Left ventricle myocardium inferior (tissue), 1 donor: ENCODE measurements around the gene NDUFS7. TPM values are rescaled to one million over a fixed set of nuclear protein-coding genes. Genes with fewer than 3 reads are reported as not detected.
A peak's percentile ranks its signal among the peaks of the same experiment; 100 is the strongest.

Source experiments
- DNase-seq: peaks from one replicate; pipeline ENCODE4 v3.0.0-alpha.2; 2020
- H3K27ac ChIP-seq: fragments of 200-600 bp; replicated peaks from 2 replicates; pipeline ENCODE4 v1.8.0; 2021
- H3K27me3 ChIP-seq: fragments of 200-600 bp; 2 replicates; pipeline ENCODE4 v1.8.0; 2021; ENCODE audit warnings: low read depth
- H3K36me3 ChIP-seq: fragments of 200-600 bp; 2 replicates; pipeline ENCODE4 v1.8.0; 2021
- H3K4me1 ChIP-seq: fragments of 200-600 bp; 2 replicates; pipeline ENCODE4 v1.8.0; 2021
- H3K4me3 ChIP-seq: fragments of 200-600 bp; 2 replicates; pipeline ENCODE4 v1.8.0; 2021; ENCODE audit warnings: mild to moderate bottlenecking, moderate library complexity
- H3K9me3 ChIP-seq: fragments of 200-600 bp; replicated peaks from 2 replicates; pipeline ENCODE4 v1.8.0; 2021
- intact Hi-C: fragments of 100-400 bp; cut with micrococcal nuclease; formaldehyde crosslinking; loops from one replicate; pipeline ENCODE4 v1.11.0; 2022
- total RNA-seq: library from RNA; stranded (reverse); fragmentation: NEBNext Ultra II Directional; extraction: Animal tissue kit (Norgen Biotek cat#: 25700); gene quantifications from one replicate; pipeline ENCODE4 v1.2.1, GENCODE V29; 2021
- TF ChIP-seq, protein P1 (sequence below): fragments of 200-600 bp; IDR thresholded peaks from 2 replicates; pipeline ENCODE4 v1.8.0; 2021; ENCODE audit warnings: antibody characterized with exemption, mild to moderate bottlenecking, borderline replicate concordance
- donor health status: DM: no; HTN: yes; CAD: no; lungs with severe emphysema.

Gene NDUFS7
- total RNA-seq, 1 donor from 2014 or later, result 380 TPM

DNA sequence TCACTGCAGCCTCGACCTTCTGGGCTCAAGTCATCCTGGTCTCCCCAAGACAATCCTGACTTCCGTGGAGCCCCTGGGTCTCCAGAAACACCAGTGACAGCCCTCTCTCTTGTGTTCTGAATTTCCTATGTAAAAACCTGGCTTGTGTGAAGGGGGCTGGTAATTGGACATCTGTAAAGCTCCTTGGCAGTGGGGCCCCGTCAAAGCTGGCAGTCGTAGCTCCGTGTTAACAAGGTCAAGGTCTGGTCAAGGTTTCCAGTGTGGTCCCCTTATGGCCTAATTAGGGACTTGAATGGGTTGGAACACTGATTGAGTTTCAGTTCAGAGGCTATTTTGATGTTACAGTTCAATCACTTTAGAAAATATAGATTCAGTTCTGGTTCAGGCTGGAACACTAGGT, 32.8 kb upstream of the NDUFS7 start:
- no peak overlapping the region for H3K27ac ChIP-seq
- H3K27me3 ChIP-seq, result peaks cover 17% of the 10 kb centered on the region
- TF ChIP-seq, protein P1, sequence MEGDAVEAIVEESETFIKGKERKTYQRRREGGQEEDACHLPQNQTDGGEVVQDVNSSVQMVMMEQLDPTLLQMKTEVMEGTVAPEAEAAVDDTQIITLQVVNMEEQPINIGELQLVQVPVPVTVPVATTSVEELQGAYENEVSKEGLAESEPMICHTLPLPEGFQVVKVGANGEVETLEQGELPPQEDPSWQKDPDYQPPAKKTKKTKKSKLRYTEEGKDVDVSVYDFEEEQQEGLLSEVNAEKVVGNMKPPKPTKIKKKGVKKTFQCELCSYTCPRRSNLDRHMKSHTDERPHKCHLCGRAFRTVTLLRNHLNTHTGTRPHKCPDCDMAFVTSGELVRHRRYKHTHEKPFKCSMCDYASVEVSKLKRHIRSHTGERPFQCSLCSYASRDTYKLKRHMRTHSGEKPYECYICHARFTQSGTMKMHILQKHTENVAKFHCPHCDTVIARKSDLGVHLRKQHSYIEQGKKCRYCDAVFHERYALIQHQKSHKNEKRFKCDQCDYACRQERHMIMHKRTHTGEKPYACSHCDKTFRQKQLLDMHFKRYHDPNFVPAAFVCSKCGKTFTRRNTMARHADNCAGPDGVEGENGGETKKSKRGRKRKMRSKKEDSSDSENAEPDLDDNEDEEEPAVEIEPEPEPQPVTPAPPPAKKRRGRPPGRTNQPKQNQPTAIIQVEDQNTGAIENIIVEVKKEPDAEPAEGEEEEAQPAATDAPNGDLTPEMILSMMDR, result no peak
- no peak overlapping the region for H3K4me3 ChIP-seq
- intact Hi-C loops, result no loop called here
- no peaks in the 10 kb centered on the region for H3K9me3 ChIP-seq
- no peaks in the 10 kb centered on the region for H3K36me3 ChIP-seq
- no peak for DNase-seq
- peaks cover 18% of the 10 kb centered on the region for H3K4me1 ChIP-seq

DNA sequence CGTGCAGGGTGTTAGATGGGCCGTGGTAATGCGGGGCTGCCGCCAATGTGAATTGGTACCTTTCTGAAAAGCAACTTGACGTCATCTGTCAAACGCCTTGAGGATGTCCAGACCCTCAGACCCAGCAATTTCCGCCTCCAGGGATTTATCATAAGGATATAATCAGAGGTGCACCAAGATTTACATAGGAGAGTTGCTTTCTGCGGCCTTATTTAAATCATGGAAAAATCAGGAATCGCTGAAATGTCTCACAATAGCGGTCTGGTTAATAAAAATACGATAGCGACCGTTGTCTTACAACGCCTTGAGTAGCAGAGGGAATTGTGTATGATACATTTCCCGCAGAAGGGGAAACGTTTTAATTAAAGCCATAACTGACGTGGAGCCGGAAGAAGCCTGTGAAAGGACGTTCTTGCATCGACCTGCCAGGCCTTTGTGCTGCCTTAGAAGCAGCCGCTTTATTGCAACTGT, 32.3 kb upstream of the NDUFS7 start:
- TF ChIP-seq, protein P1, result no peak
- H3K4me3 ChIP-seq, result no peak overlapping the region
- H3K9me3 ChIP-seq, result no peaks in the 10 kb centered on the region
- DNase-seq, result no peak
- peaks cover 24% of the 10 kb centered on the region for H3K4me1 ChIP-seq
- intact Hi-C loops, result no loop called here
- peaks cover 17% of the 10 kb centered on the region for H3K27me3 ChIP-seq
- no peak overlapping the region for H3K27ac ChIP-seq
- H3K36me3 ChIP-seq, result no peaks in the 10 kb centered on the region

DNA sequence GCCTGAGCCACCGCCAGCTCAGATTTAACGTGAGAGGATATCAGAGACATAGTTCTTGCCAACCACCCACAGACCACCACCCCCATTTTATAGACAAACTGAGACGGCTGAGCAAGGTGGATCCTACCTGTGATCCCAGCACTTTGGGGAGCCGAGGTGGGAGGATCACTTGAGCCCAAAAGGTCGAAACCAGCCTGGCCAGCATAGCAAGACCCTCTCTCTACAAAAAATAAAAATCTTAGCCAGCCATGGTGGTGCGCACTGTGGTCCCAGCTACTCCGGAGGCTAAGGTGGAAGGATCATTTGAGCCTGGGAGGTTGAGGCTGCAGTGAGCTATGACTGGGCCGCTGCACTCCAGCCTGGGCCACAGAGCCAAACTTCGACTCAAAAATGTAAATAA, 30.6 kb upstream of the NDUFS7 start:
- Histone ChIP-seq H3K4me1 (peaks cover 28% of the 10 kb centered on the region), H3K27me3 (peaks cover 10% of the 10 kb centered on the region), H3K9me3 (no peaks in the 10 kb centered on the region), H3K36me3 (peaks cover 16% of the 10 kb centered on the region), H3K4me3 (no peak overlapping the region), H3K27ac (no peak overlapping the region)
- intact Hi-C loops, result no loop called here
- DNase-seq, result no peak
- TF ChIP-seq, protein P1, result no peak

DNA sequence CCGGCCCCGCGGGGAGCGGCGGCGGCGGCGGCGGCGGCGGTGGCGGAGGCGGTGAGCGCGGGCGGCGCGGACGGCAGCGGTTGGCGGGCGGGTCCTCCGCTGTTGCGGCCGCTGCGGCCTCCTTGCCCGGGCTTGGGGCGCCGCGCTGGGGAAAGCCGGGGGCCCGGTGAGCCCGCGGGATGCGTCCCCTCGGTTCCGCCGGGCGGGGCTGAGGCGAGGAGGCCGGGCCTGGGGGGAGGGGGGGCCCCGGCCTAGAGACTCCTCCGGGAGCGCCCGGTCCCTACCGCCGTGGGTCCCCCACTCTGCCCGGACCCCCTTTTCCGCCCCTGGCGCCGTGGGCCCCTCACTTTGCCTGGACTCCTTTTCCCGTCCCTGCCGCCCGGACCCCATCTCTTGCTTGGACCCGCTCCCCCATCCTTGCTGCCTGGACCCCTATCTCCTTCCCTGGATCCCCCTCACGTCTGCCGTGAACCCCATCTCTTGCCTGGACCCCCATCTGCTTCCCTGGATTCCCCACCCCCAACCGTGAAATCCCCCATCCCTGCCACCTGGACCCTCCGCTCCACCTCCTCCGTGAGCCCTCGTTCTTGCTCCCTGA, 28.6 kb upstream of the NDUFS7 start:
- H3K27ac ChIP-seq, result peak overlapping the region; percentile 97
- peak; percentile 32 for DNase-seq

DNA sequence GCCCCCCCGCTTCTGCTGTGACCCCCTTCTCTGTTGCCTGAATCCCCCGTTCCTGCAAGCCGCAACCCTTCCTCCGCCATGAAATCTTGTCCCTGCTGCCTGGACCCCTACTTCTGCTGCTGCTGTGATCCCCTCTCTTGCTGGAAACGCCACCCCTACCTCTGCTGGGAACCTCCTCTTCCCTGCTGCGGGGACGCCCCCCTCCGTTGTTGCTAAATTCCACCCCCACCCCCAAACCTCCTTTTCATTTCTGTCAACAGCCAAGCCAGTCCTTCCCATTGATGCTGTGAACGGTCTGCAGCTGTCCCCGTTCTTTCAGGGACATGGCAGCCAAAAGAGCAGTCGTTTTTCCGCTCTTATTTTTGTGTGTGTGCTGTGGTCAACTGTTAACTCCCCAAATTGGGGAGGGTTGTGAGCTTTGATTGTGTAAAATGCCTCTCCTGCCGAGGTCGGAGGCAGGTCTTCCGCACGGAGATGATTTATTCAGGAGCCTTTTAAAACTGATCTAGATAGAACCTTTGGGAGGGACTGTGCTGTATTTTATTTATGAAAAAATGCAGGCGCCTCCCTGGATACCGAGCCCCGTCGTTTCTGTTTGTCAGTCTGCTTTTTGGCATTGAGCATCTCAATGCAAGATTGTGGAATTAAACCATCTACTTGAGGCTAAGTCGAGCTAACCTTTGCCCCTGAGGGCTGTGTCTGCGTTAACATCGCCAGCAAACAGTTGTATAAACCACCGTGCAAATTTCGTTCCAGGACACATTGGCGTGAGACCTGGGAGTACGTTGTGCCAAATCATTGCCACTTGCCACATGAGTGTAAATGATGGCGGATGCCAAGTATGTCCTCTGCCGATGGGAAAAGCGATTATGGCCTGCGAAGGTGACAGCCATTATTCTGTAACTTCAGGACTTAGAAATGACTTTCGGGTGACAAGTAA, 27.9 kb upstream of the NDUFS7 start:
- H3K4me1 ChIP-seq, result peaks cover 37% of the 10 kb centered on the region
- intact Hi-C loops, result no loop called here
- H3K36me3 ChIP-seq, result peaks cover 39% of the 10 kb centered on the region
- TF ChIP-seq, protein P1, result no peak
- no peak for DNase-seq
- H3K9me3 ChIP-seq, result no peaks in the 10 kb centered on the region
- H3K27me3 ChIP-seq, result no peaks in the 10 kb centered on the region
- H3K4me3 ChIP-seq, result peak overlapping the region; percentile 91
- H3K27ac ChIP-seq, result peak overlapping the region; percentile 97

More for the DNA sequence above, 28.6 kb upstream of the NDUFS7 start:
- Histone ChIP-seq H3K4me1 (peaks cover 29% of the 10 kb centered on the region), H3K4me3 (peak overlapping the region; percentile 91), H3K9me3 (no peaks in the 10 kb centered on the region), H3K27me3 (no peaks in the 10 kb centered on the region), H3K36me3 (peaks cover 34% of the 10 kb centered on the region)
- intact Hi-C loops, result no loop called here
- TF ChIP-seq, protein P1, result no peak
